GM19438 (cell line): ENCODE results near the gene PLSCR3.
A peak's percentile ranks its signal among the peaks of the same experiment; 100 is the strongest.

Source experiments
- ATAC-seq: cut with Tn5 transposase; IDR thresholded peaks from one replicate; pipeline ENCODE4 v1.9.1; 2021; ENCODE audit warnings: low read depth; ENCODE audit not compliant: unreplicated experiment

The PLSCR3 gene

DNA sequence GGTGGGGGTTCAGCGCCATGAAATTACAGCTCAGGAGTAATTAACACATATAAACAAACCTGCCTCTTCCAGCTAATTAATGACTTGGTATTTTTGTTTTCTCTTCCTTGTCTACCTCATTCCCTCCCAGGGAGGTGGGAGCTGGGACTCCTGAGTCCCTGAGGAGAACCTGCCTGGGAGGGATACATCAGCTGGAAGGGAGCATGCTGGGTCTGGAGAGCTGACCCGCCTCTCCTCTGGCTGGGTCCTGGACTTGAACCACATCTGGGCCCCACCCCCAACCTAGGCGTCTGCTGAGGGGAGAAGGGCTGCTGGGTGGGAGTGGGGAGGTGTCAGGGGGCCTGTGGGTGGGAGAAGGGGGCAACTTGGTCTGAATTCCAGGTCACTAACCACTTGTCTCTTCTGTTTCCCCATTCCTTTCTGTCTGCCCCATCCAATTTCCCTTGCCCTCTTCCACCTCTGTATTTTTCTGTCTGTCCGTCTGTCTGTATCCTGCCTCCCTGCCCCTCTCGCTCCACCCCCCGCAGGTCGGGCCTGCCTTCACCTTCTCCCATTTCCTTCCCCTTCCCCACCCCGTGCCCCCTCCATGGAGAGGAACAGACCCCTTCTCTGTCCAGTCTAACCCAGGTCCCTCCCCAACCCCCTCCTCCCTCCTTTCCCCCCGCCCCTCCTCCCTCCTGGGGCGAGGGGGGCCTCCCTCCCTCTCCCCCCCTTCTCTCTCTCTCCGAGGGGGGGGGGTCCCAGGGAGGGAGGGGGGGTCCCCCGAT lies 13.3 kb upstream of the PLSCR3 start, which contains the start of gene NLGN2:
NLGN2 (plus strand) TSS at position 361 of the 767 bp plus-strand sequence. CDS start 411 bp downstream, outside the sequence.
- no peak for ATAC-seq

- no peak for ATAC-seq
Observed at GRCh38 chr17:7407082-7407481, 12.8 kb upstream of the PLSCR3 start.

- no peak for ATAC-seq
Observed at GRCh38 chr17:7406235-7406825, 12.0 kb upstream of the PLSCR3 start.

DNA sequence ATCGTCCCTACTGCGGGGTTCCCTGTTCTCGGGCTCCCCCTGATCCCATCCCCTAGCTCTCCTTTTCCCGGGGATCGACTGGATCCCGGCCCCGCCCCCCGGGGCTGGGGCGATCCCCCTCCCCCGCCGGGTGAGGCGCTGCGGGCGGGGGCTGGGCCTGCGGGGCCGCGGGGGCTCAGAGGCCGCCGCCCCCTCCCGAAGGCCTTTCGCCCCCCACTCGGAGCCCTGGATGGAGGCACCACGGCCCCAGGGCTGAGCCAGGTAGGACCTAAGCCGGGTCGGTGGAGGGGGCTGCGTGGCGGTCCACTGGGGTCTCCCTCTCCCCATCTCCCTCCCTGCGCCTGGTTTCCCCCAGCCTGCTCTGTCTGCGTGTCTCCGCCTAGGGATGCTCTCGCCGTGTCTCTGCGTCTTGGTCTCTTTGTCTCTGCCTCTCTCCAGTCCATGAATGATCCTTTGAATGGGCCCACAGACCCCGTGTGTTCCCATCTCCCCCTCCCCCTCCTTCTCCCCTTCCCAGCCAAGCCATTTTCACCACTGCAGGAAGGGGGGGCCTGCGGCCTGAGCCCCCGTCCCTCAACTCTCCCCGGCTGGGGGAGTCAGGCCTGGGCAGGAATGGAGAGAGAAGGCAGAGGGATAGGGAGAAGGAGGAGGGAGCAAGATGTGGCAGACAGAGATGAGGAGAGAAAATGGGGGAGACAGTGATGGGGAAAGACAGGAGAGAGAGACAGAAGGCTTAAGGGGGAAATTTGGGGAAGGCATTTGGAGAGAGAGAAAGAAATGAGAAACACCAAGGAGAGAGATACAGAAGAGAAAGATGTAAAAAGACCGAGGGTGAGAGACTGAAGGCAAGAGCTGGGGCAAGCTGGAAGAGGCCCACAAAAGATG lies 11.3 kb upstream of the PLSCR3 start:
- ATAC-seq: no peak

DNA sequence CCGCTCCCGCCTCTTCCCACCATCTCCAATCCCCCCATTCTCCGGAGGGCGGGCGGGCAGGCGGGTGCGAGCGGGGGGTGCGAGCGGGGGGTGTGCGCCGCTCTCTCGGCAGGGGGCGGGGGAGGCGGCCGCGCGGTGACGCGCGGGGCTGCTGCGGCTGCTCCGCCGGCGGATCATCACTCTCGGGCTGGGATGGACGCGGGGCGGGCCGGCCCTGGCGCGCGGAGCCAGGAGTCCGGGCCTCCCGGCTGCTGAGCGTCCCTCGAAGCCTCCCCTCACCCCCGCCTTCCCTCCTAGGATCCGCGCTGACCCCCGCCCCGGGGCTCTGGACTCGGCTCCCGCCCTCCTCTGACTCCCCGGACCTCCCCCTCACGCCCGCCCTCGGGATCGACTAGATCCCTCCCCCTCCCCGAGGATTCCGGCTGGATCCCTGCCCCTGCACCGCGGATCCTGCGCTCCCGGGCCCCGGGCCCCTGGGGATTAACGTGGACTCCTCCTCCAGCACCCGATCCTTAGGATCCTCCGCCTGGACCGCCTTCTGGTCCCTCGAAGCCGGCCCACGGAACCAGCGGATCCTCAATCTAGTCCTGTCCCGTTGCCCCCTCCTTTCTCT lies 10.5 kb upstream of the PLSCR3 start:
- no peak for ATAC-seq

GRCh38 chr17:7403977-7404736 lies 9.8 kb upstream of the PLSCR3 start, which contains the start of gene TMEM256:
TSS of gene TMEM256 (minus strand) at chr17:7404097. CDS start at chr17:7404084, 13 bp downstream.
- peak; percentile 91 for ATAC-seq

GRCh38 chr17:7403727-7403976 lies 9.3 kb upstream of the PLSCR3 start:
- ATAC-seq: no peak

- no peak for ATAC-seq
Observed at GRCh38 chr17:7403043-7403726, 8.9 kb upstream of the PLSCR3 start.

GRCh38 chr17:7398612-7399011 lies 4.3 kb upstream of the PLSCR3 start:
- ATAC-seq: no peak

DNA sequence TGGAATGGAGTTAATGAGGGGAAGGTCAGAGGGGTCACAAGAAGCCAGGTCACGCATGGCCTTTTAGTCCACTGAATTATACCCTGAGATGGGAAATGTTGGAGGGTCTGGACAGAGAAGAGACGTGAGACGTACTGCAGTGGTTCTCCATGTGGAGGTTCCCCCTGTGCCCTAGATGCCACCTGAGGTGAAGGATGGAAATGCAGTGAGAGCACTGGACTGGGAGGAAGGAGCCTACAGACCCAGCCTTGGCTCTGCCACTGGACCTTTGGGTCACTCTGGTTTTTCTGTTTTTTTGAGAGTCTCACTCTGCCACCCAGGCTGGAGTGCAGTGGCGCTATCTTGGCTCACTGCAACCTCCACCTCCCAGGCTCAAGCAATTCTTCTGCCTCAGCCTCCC lies 1.8 kb upstream of the PLSCR3 start:
- no peak for ATAC-seq

- ATAC-seq: peak; percentile 44
Observed at GRCh38 chr17:7393613-7394451, 493 bp downstream of the PLSCR3 start.

DNA sequence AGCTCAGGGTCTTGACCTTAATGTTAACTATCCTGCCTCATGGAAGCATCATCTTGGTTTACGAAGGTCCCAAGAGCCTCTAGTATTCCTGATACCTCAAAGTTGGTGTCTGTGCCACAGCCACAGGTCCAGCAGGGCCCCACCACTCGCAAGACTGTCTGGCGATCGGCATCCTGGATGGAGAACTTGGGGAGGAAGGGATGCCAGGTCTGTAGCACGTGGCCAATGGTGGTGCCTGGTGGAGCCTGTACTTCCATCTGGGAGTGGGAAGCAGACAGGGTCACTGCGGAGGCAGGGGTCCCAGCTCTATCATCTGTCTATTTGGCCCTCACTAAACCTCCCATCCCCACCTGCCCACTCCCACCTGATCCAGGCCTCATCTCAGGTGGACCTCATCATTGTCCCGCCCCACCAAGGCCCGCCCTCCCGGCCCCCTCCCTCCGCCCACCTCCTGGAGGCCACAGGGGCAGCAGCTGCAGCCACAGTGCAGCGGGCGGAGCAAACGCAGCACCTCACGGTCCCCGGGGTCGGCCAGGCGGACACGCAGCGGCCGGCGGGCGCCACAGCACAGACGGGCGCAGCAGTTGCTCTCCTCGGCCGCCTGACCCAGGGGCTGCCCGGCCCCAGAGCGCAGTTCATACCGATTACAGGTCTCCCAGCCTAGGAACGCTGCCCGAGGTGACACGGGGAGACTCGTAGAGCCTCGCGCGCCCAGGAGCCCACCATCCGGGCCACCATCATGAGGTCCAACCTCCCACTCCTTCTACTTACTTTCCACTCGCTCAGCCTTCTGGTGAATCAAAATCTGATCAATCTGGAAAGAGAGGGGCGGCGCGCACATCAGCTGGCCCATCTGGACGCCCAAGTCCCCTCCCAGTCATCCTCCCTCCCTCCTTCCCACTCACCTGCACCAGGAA lies 1.4 kb downstream of the PLSCR3 start:
- ATAC-seq: no peak

DNA sequence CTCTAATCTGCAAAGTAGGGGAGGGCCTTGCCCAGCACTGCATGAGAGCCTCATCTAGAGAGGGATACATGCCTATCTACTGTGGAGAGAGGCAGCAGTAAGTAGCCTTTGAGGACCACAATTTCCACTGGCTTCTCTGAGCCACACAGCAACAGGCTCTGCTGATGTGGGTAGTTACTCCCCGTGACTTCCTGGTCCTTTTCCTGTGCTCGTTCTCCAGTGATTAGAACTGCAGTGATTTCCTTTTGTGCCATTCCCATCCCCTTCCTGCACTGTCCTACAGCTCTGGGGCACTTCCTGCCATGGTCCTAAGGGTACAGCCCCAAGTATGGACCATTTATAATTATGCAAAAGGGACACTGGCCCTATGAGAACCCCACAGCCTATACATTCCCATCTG lies 3.0 kb downstream of the PLSCR3 start:
- ATAC-seq: no peak

- ATAC-seq: no peak
Observed at GRCh38 chr17:7389924-7390910, 4.1 kb downstream of the PLSCR3 start.

DNA sequence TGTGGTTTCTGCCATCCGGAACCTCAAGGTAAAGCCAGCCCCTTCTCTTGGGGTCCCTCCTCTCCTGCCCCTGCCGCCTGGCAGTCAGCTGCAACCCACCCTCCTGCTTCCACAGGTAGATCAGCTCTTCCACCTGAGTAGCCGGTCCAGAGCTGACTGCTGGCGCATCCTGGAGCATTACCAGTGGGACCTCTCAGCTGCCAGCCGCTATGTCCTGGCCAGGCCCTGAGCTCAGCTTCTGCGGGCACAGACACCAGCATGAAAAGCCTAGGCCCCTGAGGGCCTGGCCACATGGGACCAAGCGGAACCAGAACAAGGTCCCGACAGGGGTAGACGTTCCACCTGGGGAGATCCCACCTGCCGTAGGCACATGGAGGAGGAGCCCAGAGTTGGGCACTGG lies 5.5 kb downstream of the PLSCR3 start:
- no peak for ATAC-seq

GRCh38 chr17:7384489-7385081 lies 9.7 kb downstream of the PLSCR3 start:
- ATAC-seq: no peak
